ENCODE data around the gene TPSD1.
"Not testable (repeated sequence)": the region's sequence is repeated elsewhere in the genome, so short reads cannot be mapped to it uniquely, and the experiment has no call there.

Gene TPSD1

GRCh38 chr16:1255276-1256122 lies at the start of gene TPSD1:
Gene TPSD1, plus strand, starts transcription at chr16:1256069. Its CDS starts 212 bp downstream, at chr16:1256281.
- DNase-seq, result not testable (repeated sequence)

GRCh38 chr16:1206326-1206725 lies 49.5 kb upstream of the TPSD1 start:
- no peak for DNase-seq

GRCh38 chr16:1206786-1207185 lies 49.1 kb upstream of the TPSD1 start:
- DNase-seq, result no peak

- no peak for DNase-seq
Measured at GRCh38 chr16:1208239-1208830, 47.5 kb upstream of the TPSD1 start.

GRCh38 chr16:1209081-1209480 lies 46.8 kb upstream of the TPSD1 start:
- DNase-seq, result no peak

GRCh38 chr16:1210461-1210860 lies 45.4 kb upstream of the TPSD1 start:
- no peak for DNase-seq

GRCh38 chr16:1211451-1212268 lies 44.2 kb upstream of the TPSD1 start:
- no peak for DNase-seq

- DNase-seq, result no peak
Measured at GRCh38 chr16:1212616-1213194, 43.2 kb upstream of the TPSD1 start.

- no peak for DNase-seq
Measured at GRCh38 chr16:1213231-1213630, 42.6 kb upstream of the TPSD1 start.

- no peak for DNase-seq
Measured at GRCh38 chr16:1213796-1214372, 42.0 kb upstream of the TPSD1 start.

- no peak for DNase-seq
Measured at GRCh38 chr16:1214719-1215118, 41.1 kb upstream of the TPSD1 start.

- no peak for DNase-seq
Measured at GRCh38 chr16:1215574-1216295, 40.1 kb upstream of the TPSD1 start.

- no peak for DNase-seq
Measured at GRCh38 chr16:1216296-1216619, 39.6 kb upstream of the TPSD1 start.

- DNase-seq, result no peak
Measured at GRCh38 chr16:1216681-1217400, 39.0 kb upstream of the TPSD1 start.

- DNase-seq, result no peak
Measured at GRCh38 chr16:1217526-1217925, 38.3 kb upstream of the TPSD1 start.

GRCh38 chr16:1218061-1218929 lies 37.6 kb upstream of the TPSD1 start:
- DNase-seq, result no peak

- no peak for DNase-seq
Measured at GRCh38 chr16:1218930-1219611, 36.8 kb upstream of the TPSD1 start.

GRCh38 chr16:1220098-1220728 lies 35.7 kb upstream of the TPSD1 start:
- DNase-seq, result no peak

GRCh38 chr16:1220841-1221627 lies 34.8 kb upstream of the TPSD1 start:
- DNase-seq, result no peak

Data from activated CD4-positive, alpha-beta T cell treated with anti-CD3 and anti-CD28 coated beads for 48 hours (primary cell).